CD4-positive, alpha-beta T cell treated with Interleukin-17A for 4 hours (primary cell): ENCODE data around the gene GEMIN5.

Experiments
- DNase-seq: peaks from one replicate; pipeline ENCODE4 v3.0.0-alpha.2; 2020; ENCODE audit warnings: mixed read lengths

GEMIN5 gene

GRCh38 chr5:154873791-154874331 is 64.2 kb downstream of the GEMIN5 start:
- DNase-seq: no peak

GRCh38 chr5:154871734-154872133 is 66.3 kb downstream of the GEMIN5 start:
- DNase-seq: no peak

- peak; percentile 22 for DNase-seq
Measured at GRCh38 chr5:154868702-154869101, 69.3 kb downstream of the GEMIN5 start.

- DNase-seq: no peak
Measured at GRCh38 chr5:154866841-154867240, 71.2 kb downstream of the GEMIN5 start.

- no peak for DNase-seq
Measured at GRCh38 chr5:154865466-154866184, 72.4 kb downstream of the GEMIN5 start.

GRCh38 chr5:154863291-154864080 is 74.5 kb downstream of the GEMIN5 start:
- DNase-seq: no peak

- DNase-seq: no peak
Measured at GRCh38 chr5:154862766-154863165, 75.2 kb downstream of the GEMIN5 start.

- DNase-seq: no peak
Measured at GRCh38 chr5:154861946-154862345, 76.1 kb downstream of the GEMIN5 start.

- DNase-seq: no peak
Measured at GRCh38 chr5:154860765-154861164, 77.2 kb downstream of the GEMIN5 start.

GRCh38 chr5:154860123-154860522 is 77.9 kb downstream of the GEMIN5 start:
- peak; percentile 31 for DNase-seq

GRCh38 chr5:154858972-154859871 is 78.8 kb downstream of the GEMIN5 start:
- peak; percentile 23 for DNase-seq

GRCh38 chr5:154858297-154858971 is 79.6 kb downstream of the GEMIN5 start, which contains the start of gene CNOT8:
Gene CNOT8, plus strand, starts transcription at chr5:154858627. Its CDS starts 4,652 bp downstream, at chr5:154863279.
- DNase-seq: peak; percentile 98

GRCh38 chr5:154857530-154858296 is 80.3 kb downstream of the GEMIN5 start:
- peak; percentile 92 for DNase-seq

GRCh38 chr5:154851351-154851750 is 86.7 kb downstream of the GEMIN5 start:
- DNase-seq: no peak

GRCh38 chr5:154850255-154851062 is 87.6 kb downstream of the GEMIN5 start, which contains the start of gene FAXDC2:
Gene FAXDC2, minus strand, starts transcription at chr5:154850603. Its CDS starts 12,425 bp downstream, at chr5:154838178.
- DNase-seq: no peak

- no peak for DNase-seq
Measured at GRCh38 chr5:154849791-154850201, 88.2 kb downstream of the GEMIN5 start.

GRCh38 chr5:154849264-154849785 is 88.7 kb downstream of the GEMIN5 start:
- no peak for DNase-seq

- DNase-seq: no peak
Measured at GRCh38 chr5:154844809-154845208, 93.2 kb downstream of the GEMIN5 start.

- no peak for DNase-seq
Measured at GRCh38 chr5:154842689-154843530, 95.1 kb downstream of the GEMIN5 start.
